H1 (cell line): ENCODE data around the gene PLEKHA1. TPM values are rescaled to one million over a fixed set of nuclear protein-coding genes. Genes with fewer than 3 reads are reported as not detected.

Experiments
- CTCF ChIA-PET: fragments of 300-600 bp; sonication (Branson Sonifier 250); formaldehyde crosslinking; loops from one replicate; lab custom pipeline; 2021; ENCODE audit not compliant: partially characterized antibody; lab: Charles Lee
- POLR2A ChIA-PET: fragments of 300-600 bp; sonication (Branson Sonifier 250); formaldehyde crosslinking; loops from one replicate; lab custom pipeline; 2021; ENCODE audit warnings: inconsistent platforms; ENCODE audit not compliant: partially characterized antibody; lab: Charles Lee
- DNase-seq, 2 experiments: peaks; one replicate each; pipeline versions ENCODE4 v3.0.0 to v3.0.0-alpha.2; 2010 to 2022; ENCODE audit warnings: low spot score in 2 of 2, low read depth in 1 of 2, mixed read lengths in 1 of 2
- FAIRE-seq: peaks from 2 replicates; lab custom pipeline; 2011; peaks lifted over from hg19 to GRCh38; lab: Jason Lieb, UNC
- H2AFZ ChIP-seq: 2 replicates; pipeline ENCODE4 v1.8.1; 2012; ENCODE audit warnings: low read length, inconsistent platforms
- H2AK5ac ChIP-seq: 2 replicates; pipeline ENCODE4 v1.6.1; 2013; ENCODE audit warnings: low read depth, low read length
- H2BK120ac ChIP-seq: replicated peaks from 2 replicates; pipeline ENCODE3; 2013; ENCODE audit warnings: low read depth, low read length, inconsistent platforms
- H2BK12ac ChIP-seq: 2 replicates; pipeline ENCODE4 v1.6.1; 2013; ENCODE audit warnings: low read depth, low read length
- H2BK15ac ChIP-seq: 2 replicates; pipeline ENCODE4 v1.6.1; 2013; ENCODE audit warnings: low read length
- H2BK20ac ChIP-seq: 2 replicates; pipeline ENCODE4 v1.6.1; 2013; ENCODE audit warnings: low read length
- H2BK5ac ChIP-seq: 2 replicates; pipeline ENCODE4 v1.6.1; 2013; ENCODE audit warnings: low read depth, low read length
- H3K14ac ChIP-seq: 2 replicates; pipeline ENCODE4 v1.6.1; 2013; ENCODE audit warnings: inconsistent platforms; ENCODE audit not compliant: insufficient read length
- H3K18ac ChIP-seq: 2 replicates; pipeline ENCODE4 v1.6.1; 2013; ENCODE audit warnings: low read length; ENCODE audit errors: extremely low read depth
- H3K23ac ChIP-seq: 2 replicates; pipeline ENCODE4 v1.6.1; 2013; ENCODE audit warnings: inconsistent platforms; ENCODE audit not compliant: insufficient read length
- H3K23me2 ChIP-seq: 2 replicates; pipeline ENCODE4 v1.6.1; 2013; ENCODE audit warnings: low read depth, low read length
- H3K27ac ChIP-seq: 2 replicates; pipeline ENCODE4 v1.6.1; 2011; ENCODE audit warnings: low read depth, low read length, inconsistent platforms
- H3K27me3 ChIP-seq, 4 experiments: replicated peaks in 1 of 4; 1 replicate in 1 of 4; 2 replicates in 3 of 4; pipeline versions ENCODE4 v1.6.1 to v1.8.1; 2011 to 2013; ENCODE audit warnings: low read length in 3 of 4, mild to moderate bottlenecking in 3 of 4, inconsistent platforms in 2 of 4, mixed read lengths in 2 of 4, moderate library complexity in 1 of 4; ENCODE audit not compliant: control insufficient read depth in 3 of 4, insufficient read depth in 3 of 4; ENCODE audit errors: extremely low read depth in 1 of 4
- H3K36me3 ChIP-seq, 4 experiments: 2 replicates each; pipeline versions ENCODE4 v1.6.1 to v1.8.1; 2011 to 2013; ENCODE audit warnings: mild to moderate bottlenecking in 4 of 4, low read length in 3 of 4, moderate library complexity in 2 of 4, control low read depth in 1 of 4, inconsistent platforms in 1 of 4; ENCODE audit not compliant: insufficient read depth in 4 of 4, control insufficient read depth in 2 of 4
- H3K4ac ChIP-seq: replicated peaks from 2 replicates; pipeline ENCODE3; 2013; ENCODE audit warnings: low read length, low read depth, mixed read lengths, inconsistent platforms; ENCODE audit not compliant: insufficient read length
- H3K4me1 ChIP-seq, 4 experiments: replicated peaks in 1 of 4; 1 replicate in 1 of 4; 2 replicates in 3 of 4; pipeline versions ENCODE4 v1.6.1 to v1.8.1; 2011 to 2013; ENCODE audit warnings: low read length in 3 of 4, inconsistent platforms in 2 of 4, mixed read lengths in 1 of 4; ENCODE audit not compliant: insufficient read depth in 4 of 4, control insufficient read depth in 3 of 4
- H3K4me2 ChIP-seq, 2 experiments: 2 replicates each; pipeline versions ENCODE4 v1.6.1 to v1.8.1; 2011 to 2013; ENCODE audit warnings: low read depth in 2 of 2, low read length in 2 of 2, control low read depth in 1 of 2, inconsistent platforms in 1 of 2, mild to moderate bottlenecking in 1 of 2; ENCODE audit not compliant: insufficient read depth in 1 of 2
- H3K4me3 ChIP-seq, 4 experiments: fragments of 200-600, 300-600 bp in 1 of 4; sonication (generic), shearing (Covaris generic), sonication (Bioruptor Twin) in 1 of 4; 2 replicates each; pipeline versions ENCODE4 v1.5.1 to v1.8.1; 2011 to 2016; ENCODE audit warnings: low read length in 4 of 4, low read depth in 3 of 4, control low read depth in 2 of 4, inconsistent platforms in 2 of 4, mild to moderate bottlenecking in 2 of 4, mixed read lengths in 1 of 4, moderate library complexity in 1 of 4; ENCODE audit not compliant: insufficient read depth in 2 of 4; ENCODE audit errors: extremely low read depth in 1 of 4
- H3K56ac ChIP-seq: replicated peaks from 2 replicates; pipeline ENCODE3; 2013; ENCODE audit warnings: low read depth, mild to moderate bottlenecking, mixed read lengths, low read length, inconsistent platforms; ENCODE audit not compliant: insufficient read length
- H3K79me1 ChIP-seq: 2 replicates; pipeline ENCODE4 v1.6.1; 2013; ENCODE audit warnings: low read depth, low read length, control low read depth
- H3K79me2 ChIP-seq, 2 experiments: 2 replicates each; pipeline versions ENCODE4 v1.6.1 to v1.8.1; 2012 to 2013; ENCODE audit warnings: low read length in 2 of 2, mild to moderate bottlenecking in 2 of 2, inconsistent platforms in 1 of 2; ENCODE audit not compliant: insufficient read depth in 2 of 2, control insufficient read depth in 1 of 2
- H3K9ac ChIP-seq, 4 experiments: replicated peaks in 1 of 4; 1 replicate in 1 of 4; 2 replicates in 3 of 4; pipeline versions ENCODE4 v1.6.1 to v1.8.1; 2011 to 2013; ENCODE audit warnings: low read depth in 3 of 4, low read length in 3 of 4, control low read depth in 2 of 4, mild to moderate bottlenecking in 2 of 4, moderate library complexity in 2 of 4, inconsistent platforms in 1 of 4; ENCODE audit errors: extremely low read depth in 1 of 4
- H3K9me3 ChIP-seq, 2 experiments: 2 replicates each; pipeline versions ENCODE4 v1.6.1 to v1.8.1; 2012 to 2013; ENCODE audit warnings: mild to moderate bottlenecking in 2 of 2, moderate library complexity in 2 of 2, control low read depth in 1 of 2, inconsistent platforms in 1 of 2, low read depth in 1 of 2, low read length in 1 of 2, mixed read lengths in 1 of 2; ENCODE audit not compliant: insufficient read depth in 2 of 2
- H4K20me1 ChIP-seq, 2 experiments: replicated peaks in 1 of 2; 2 replicates each; pipeline versions ENCODE3 to v1.8.1; 2011 to 2013; ENCODE audit warnings: inconsistent platforms in 2 of 2, low read length in 2 of 2, mild to moderate bottlenecking in 1 of 2; ENCODE audit not compliant: insufficient read depth in 2 of 2, control insufficient read depth in 1 of 2
- H4K5ac ChIP-seq: 2 replicates; pipeline ENCODE4 v1.6.1; 2013; ENCODE audit warnings: low read length, low read depth, mixed read lengths, inconsistent platforms; ENCODE audit not compliant: insufficient read length
- H4K8ac ChIP-seq: 2 replicates; pipeline ENCODE4 v1.8.0; 2013; ENCODE audit warnings: mild to moderate bottlenecking, moderate library complexity, low read length, inconsistent platforms; ENCODE audit not compliant: insufficient read depth; ENCODE audit errors: extremely low read depth
- H4K91ac ChIP-seq: replicated peaks from 2 replicates; pipeline ENCODE3; 2013; ENCODE audit warnings: low read length, mixed read lengths, inconsistent platforms; ENCODE audit not compliant: insufficient read length
- EZH2 ChIP-seq: fragments of 200-600 bp; sonication (generic); IDR thresholded peaks from 2 replicates; pipeline ENCODE4 v1.7.1; 2012; ENCODE audit warnings: low read depth, mild to moderate bottlenecking, moderate library complexity, low read length, inconsistent platforms; ENCODE audit not compliant: severe bottlenecking
- JUND ChIP-seq: IDR thresholded peaks from 2 replicates; pipeline ENCODE4 v1.6.1; 2011; ENCODE audit warnings: mild to moderate bottlenecking, improper control_type of control experiment, low read length
- KDM5A ChIP-seq: fragments of 200-600 bp; IDR thresholded peaks from 2 replicates; pipeline ENCODE4 v1.7.1; 2012; ENCODE audit warnings: mild to moderate bottlenecking, low read length, inconsistent platforms, mixed read lengths
- RBBP5 ChIP-seq: IDR thresholded peaks from 2 replicates; pipeline ENCODE4 v1.7.1; 2012; ENCODE audit warnings: low read depth, mild to moderate bottlenecking, inconsistent platforms, low read length, moderate library complexity, borderline replicate concordance
- SIRT6 ChIP-seq: IDR thresholded peaks from one replicate; pipeline ENCODE4 v1.7.1; 2012; ENCODE audit warnings: low read length, inconsistent platforms
- TAF7 ChIP-seq: optimal IDR thresholded peaks from 2 replicates; pipeline ENCODE3; 2011; ENCODE audit warnings: low read depth, mild to moderate bottlenecking, inconsistent platforms, low read length, moderate library complexity, borderline replicate concordance
- WGBS, 2 experiments: shearing (Covaris generic) in 1 of 2; methylation state at CpG; one replicate each; pipeline versions ENCODE4 v1.1.6 to v1.1.7; 2013 to 2015; ENCODE audit warnings: low lambda C conversion rate in 2 of 2, mixed read lengths in 2 of 2, inconsistent platforms in 1 of 2, low coverage in 1 of 2, missing lambda C conversion rate in 1 of 2; ENCODE audit not compliant: insufficient replicate concordance in 2 of 2, insufficient coverage in 1 of 2, insufficient read length in 1 of 2; ENCODE audit errors: extremely low coverage in 1 of 2, missing lambda C conversion rate in 1 of 2; 5-methylcytosine and 5-hydroxymethylcytosine counted together
- polyA plus RNA-seq, 7 experiments: library from polyadenylated mRNA; depleted of rRNA in 3 of 7; stranded (reverse) in 5 of 7; unstranded in 2 of 7; fragments of >200 nt in 5 of 7; fragments of 200-250 nt in 2 of 7; gene quantifications; 1 replicate in 5 of 7; 2 replicates in 1 of 7; 4 replicates in 1 of 7; pipeline versions ENCODE4 v1.2.1 to v1.2.3, GENCODE V29; 2011 to 2013; ENCODE audit warnings: missing spikeins in 2 of 7, mixed read lengths in 2 of 7
- total RNA-seq: library from RNA; stranded (reverse); fragmentation: NEBNext Ultra II Directional; extraction: Animal tissue kit (Norgen Biotek cat#: 25700); gene quantifications from 2 replicates; pipeline ENCODE4 v1.2.1, GENCODE V29; 2021
- TF ChIP-seq, protein P1 (sequence below): IDR thresholded peaks from 2 replicates; pipeline ENCODE4 v1.6.1; 2012; ENCODE audit warnings: inconsistent platforms

PLEKHA1 gene
- total and polyA plus RNA-seq, 2 of the 8 experiments (the other 6 are each of a cell fraction or from before 2014, with no cell fraction given) = 15.6 to 39.7 TPM

GRCh38 chr10:122379537-122379936, 5.0 kb downstream of the PLEKHA1 start:
- H2BK15ac ChIP-seq = no peak overlapping the region
- no peak for DNase-seq
- H3K79me1 ChIP-seq = peaks cover 6% of the 10 kb centered on the region; the same call in 1 of the 2 replicates
- H3K4me1 ChIP-seq = peaks cover 0 to 3% (median 0%) of the 10 kb centered on the region in 4 experiments; a peak in 2 of 7 replicates
- no peaks in the 10 kb centered on the region; a peak in 3 of 8 replicates for H3K36me3 ChIP-seq
- H4K5ac ChIP-seq = no peak overlapping the region
- H3K27ac ChIP-seq = no peak overlapping the region
- H3K23ac ChIP-seq = no peak overlapping the region
- H3K18ac ChIP-seq = no peak overlapping the region
- no peaks in the 10 kb centered on the region; the same call in 1 of the 2 replicates for H3K23me2 ChIP-seq
- H4K8ac ChIP-seq = no peak overlapping the region
- H3K9me3 ChIP-seq = no peaks in the 10 kb centered on the region
- no peak overlapping the region for H3K9ac ChIP-seq
- H3K27me3 ChIP-seq = no peaks in the 10 kb centered on the region
- H2BK12ac ChIP-seq = no peak overlapping the region
- H2BK20ac ChIP-seq = no peak overlapping the region
- no peak overlapping the region for H2AK5ac ChIP-seq
- H2BK120ac ChIP-seq = no peak overlapping the region
- no peak for FAIRE-seq
- no peak overlapping the region for H3K14ac ChIP-seq
- CTCF ChIA-PET = no interaction called here
- TF ChIP-seq EZH2 = no peak
- TF ChIP-seq RBBP5 = no peak
- no peak for TF ChIP-seq SIRT6
- TF ChIP-seq TAF7 = no peak
- no peak for TF ChIP-seq KDM5A
- no peak for TF ChIP-seq JUND
- TF ChIP-seq, protein P1, sequence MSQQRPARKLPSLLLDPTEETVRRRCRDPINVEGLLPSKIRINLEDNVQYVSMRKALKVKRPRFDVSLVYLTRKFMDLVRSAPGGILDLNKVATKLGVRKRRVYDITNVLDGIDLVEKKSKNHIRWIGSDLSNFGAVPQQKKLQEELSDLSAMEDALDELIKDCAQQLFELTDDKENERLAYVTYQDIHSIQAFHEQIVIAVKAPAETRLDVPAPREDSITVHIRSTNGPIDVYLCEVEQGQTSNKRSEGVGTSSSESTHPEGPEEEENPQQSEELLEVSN = no peak
- H3K4me3 ChIP-seq = no peak overlapping the region
- H3K79me2 ChIP-seq = peaks cover 14 to 87% of the 10 kb centered on the region in 2 experiments; a peak in 3 of 4 replicates
- H2AFZ ChIP-seq = no peak overlapping the region
- POLR2A ChIA-PET = no interaction called here
- no peak overlapping the region for H4K91ac ChIP-seq
- no peak overlapping the region for H2BK5ac ChIP-seq
- H4K20me1 ChIP-seq = peaks cover 0 to 2% of the 10 kb centered on the region in 2 experiments
- H3K56ac ChIP-seq = no peak overlapping the region
- no peak overlapping the region for H3K4me2 ChIP-seq
- no peak overlapping the region for H3K4ac ChIP-seq
- 81% methylated on average over 2 of the region's 2 CpGs; no CpG with 5 or more reads in 1 of the 2 experiments for WGBS, 2 experiments
